HUES64 (cell line): ENCODE results near the gene YPEL3.
A peak's percentile ranks its signal among the peaks of the same experiment; 100 is the strongest.

ENCODE experiments used
- H3K27ac ChIP-seq: 2 replicates; pipeline ENCODE4 v1.7.0; 2013; ENCODE audit warnings: low read depth, low read length, inconsistent platforms
- H3K27me3 ChIP-seq: 2 replicates; pipeline ENCODE4 v1.6.1; 2013; ENCODE audit warnings: mild to moderate bottlenecking, low read length; ENCODE audit not compliant: insufficient read depth
- H3K36me3 ChIP-seq: 2 replicates; pipeline ENCODE4 v1.6.1; 2013; ENCODE audit warnings: mild to moderate bottlenecking, low read length; ENCODE audit not compliant: insufficient read depth
- H3K4me1 ChIP-seq: 2 replicates; pipeline ENCODE4 v1.6.1; 2013; ENCODE audit warnings: mild to moderate bottlenecking, low read length, moderate library complexity; ENCODE audit not compliant: insufficient read depth
- H3K4me3 ChIP-seq: 2 replicates; pipeline ENCODE4 v1.5.1; 2013; ENCODE audit warnings: mild to moderate bottlenecking, low read length, moderate library complexity
- H3K9ac ChIP-seq: 2 replicates; pipeline ENCODE4 v1.6.1; 2013; ENCODE audit warnings: mild to moderate bottlenecking, low read depth, low read length
- H3K9me3 ChIP-seq: 2 replicates; pipeline ENCODE4 v1.6.1; 2013; ENCODE audit warnings: low read depth, low read length; ENCODE audit not compliant: insufficient read depth
- WGBS: fragments of 150-250, 120-280 bp; methylation state at CpG from one replicate; pipeline ENCODE4 v1.1.7; 2013; ENCODE audit warnings: missing lambda C conversion rate; 5-methylcytosine and 5-hydroxymethylcytosine counted together

The YPEL3 gene

GRCh38 chr16:30078744-30079143 lies 17.3 kb downstream of the YPEL3 start:
- 97% methylated on average over 7 of the region's 7 CpGs for WGBS
- H3K36me3 ChIP-seq: peaks cover 59% of the 10 kb centered on the region

GRCh38 chr16:30077656-30078055 lies 18.4 kb downstream of the YPEL3 start:
- Histone ChIP-seq H3K4me3 (0 out of 2 replicates have a peak overlapping the region, but pooled peaks have one; percentile 99), H3K27me3 (no peaks in the 10 kb centered on the region), H3K9me3 (no peaks in the 10 kb centered on the region), H3K36me3 (peaks cover 50% of the 10 kb centered on the region), H3K9ac (no peak overlapping the region), H3K4me1 (peaks cover 3% of the 10 kb centered on the region; the same call in 1 of the 2 replicates), H3K27ac (no peak overlapping the region)
- WGBS: 94% methylated on average over 6 of the region's 6 CpGs

More at GRCh38 chr16:30078744-30079143, 17.3 kb downstream of the YPEL3 start:
- Histone ChIP-seq H3K4me3 (no peak overlapping the region), H3K27ac (no peak overlapping the region), H3K9me3 (no peaks in the 10 kb centered on the region), H3K9ac (no peak overlapping the region), H3K27me3 (no peaks in the 10 kb centered on the region), H3K4me1 (peaks cover 3% of the 10 kb centered on the region; the same call in 1 of the 2 replicates)

- Histone ChIP-seq H3K4me3 (peak overlapping the region; percentile 99), H3K27me3 (no peaks in the 10 kb centered on the region), H3K9me3 (no peaks in the 10 kb centered on the region), H3K9ac (peak overlapping the region; percentile 91), H3K27ac (peak overlapping the region; percentile 71), H3K4me1 (peaks cover 3% of the 10 kb centered on the region; the same call in 1 of the 2 replicates), H3K36me3 (peaks cover 52% of the 10 kb centered on the region)
- whole genome bisulfite sequencing: 5% methylated on average over 33 of the region's 33 CpGs
These were observed 19.7 kb downstream of the YPEL3 start for GRCh38 chr16:30076276-30076791.

GRCh38 chr16:30075503-30076275 lies 20.3 kb downstream of the YPEL3 start, which contains the start of gene PPP4C:
PPP4C (plus strand) TSS chr16:30075994; CDS start chr16:30076378, 384 bp downstream.
- Histone ChIP-seq H3K36me3 (peaks cover 52% of the 10 kb centered on the region), H3K9ac (peak within 1 kb of the TSS; percentile 91), H3K27me3 (no peaks in the 10 kb centered on the region), H3K9me3 (no peaks in the 10 kb centered on the region), H3K4me1 (peaks cover 3% of the 10 kb centered on the region; the same call in 1 of the 2 replicates), H3K27ac (peak within 1 kb of the TSS; percentile 71), H3K4me3 (peak within 1 kb of the TSS; percentile 99)
- 4% methylated on average over 67 of the region's 67 CpGs for whole genome bisulfite sequencing

DNA sequence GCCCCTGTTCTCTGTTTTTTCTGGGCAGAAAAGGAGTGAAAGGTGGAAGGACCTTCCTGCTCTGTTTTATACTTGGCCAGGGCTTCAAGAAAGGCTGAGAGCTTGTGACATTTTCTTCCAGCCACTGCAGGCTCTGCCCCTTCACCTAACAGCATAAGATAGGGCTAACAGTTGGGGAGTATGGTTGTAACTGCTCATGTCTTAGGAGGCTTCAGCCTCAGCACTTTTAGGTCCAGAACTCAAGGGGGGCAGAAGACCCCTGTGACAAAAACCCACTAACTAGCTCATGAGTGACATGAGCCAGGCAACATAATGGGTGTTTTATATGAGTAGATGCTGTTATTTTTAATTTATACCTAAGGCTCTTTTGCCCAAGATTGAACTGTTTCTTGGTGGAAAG lies 25.5 kb downstream of the YPEL3 start:
- no peaks in the 10 kb centered on the region for H3K9me3 ChIP-seq
- peaks cover 60% of the 10 kb centered on the region for H3K36me3 ChIP-seq
- H3K27ac ChIP-seq: no peak overlapping the region
- H3K27me3 ChIP-seq: no peaks in the 10 kb centered on the region
- H3K4me1 ChIP-seq: no peaks in the 10 kb centered on the region
- no peak overlapping the region for H3K4me3 ChIP-seq
- no peak overlapping the region for H3K9ac ChIP-seq

- WGBS: 95% methylated on average over 31 of the region's 31 CpGs
- H3K9ac ChIP-seq: no peak overlapping the region
- no peak overlapping the region for H3K27ac ChIP-seq
- H3K9me3 ChIP-seq: no peaks in the 10 kb centered on the region
- peaks cover 60% of the 10 kb centered on the region for H3K36me3 ChIP-seq
- H3K4me3 ChIP-seq: no peak overlapping the region
- H3K4me1 ChIP-seq: no peaks in the 10 kb centered on the region
- H3K27me3 ChIP-seq: no peaks in the 10 kb centered on the region
These were observed 26.2 kb downstream of the YPEL3 start for GRCh38 chr16:30069611-30070462.

- Histone ChIP-seq H3K36me3 (peaks cover 60% of the 10 kb centered on the region), H3K27ac (no peak overlapping the region), H3K9me3 (no peaks in the 10 kb centered on the region), H3K9ac (no peak overlapping the region), H3K27me3 (no peaks in the 10 kb centered on the region), H3K4me1 (no peaks in the 10 kb centered on the region), H3K4me3 (no peak overlapping the region)
- WGBS: 94% methylated on average over 17 of the region's 17 CpGs
These were observed 27.0 kb downstream of the YPEL3 start for GRCh38 chr16:30068750-30069610.

DNA sequence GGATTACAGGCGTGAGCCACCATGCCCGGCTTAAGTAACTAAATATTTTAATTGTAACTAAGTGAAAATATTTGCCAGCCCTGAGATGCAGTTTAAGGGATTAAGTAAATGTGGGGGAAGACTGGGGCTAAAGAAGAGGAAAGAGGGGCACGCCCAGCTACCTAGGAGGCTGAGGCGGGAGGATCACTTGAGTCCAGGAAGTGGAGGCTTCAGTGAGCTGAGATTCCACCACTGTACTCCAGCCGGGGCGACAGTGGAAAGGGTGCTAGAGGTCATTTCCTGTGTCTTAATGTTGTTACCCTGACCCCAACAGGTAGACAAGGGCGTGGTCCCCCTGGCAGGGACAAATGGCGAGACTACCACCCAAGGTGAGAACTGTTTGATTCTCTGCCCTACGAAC lies 27.7 kb downstream of the YPEL3 start:
- Histone ChIP-seq H3K27me3 (no peaks in the 10 kb centered on the region), H3K9ac (no peak overlapping the region), H3K4me3 (no peak overlapping the region)

GRCh38 chr16:30067584-30067916 lies 28.5 kb downstream of the YPEL3 start:
- no peak overlapping the region for H3K27ac ChIP-seq
- H3K9me3 ChIP-seq: no peaks in the 10 kb centered on the region
- H3K4me1 ChIP-seq: no peaks in the 10 kb centered on the region
- no peaks in the 10 kb centered on the region for H3K27me3 ChIP-seq
- H3K36me3 ChIP-seq: peaks cover 58% of the 10 kb centered on the region
- WGBS: 97% methylated on average over 6 of the region's 6 CpGs
- no peak overlapping the region for H3K9ac ChIP-seq
- peak overlapping the region; percentile 96; the same call in 1 of the 2 replicates for H3K4me3 ChIP-seq

More for the DNA sequence above, 27.7 kb downstream of the YPEL3 start:
- Histone ChIP-seq H3K36me3 (peaks cover 60% of the 10 kb centered on the region), H3K4me1 (no peaks in the 10 kb centered on the region), H3K9me3 (no peaks in the 10 kb centered on the region), H3K27ac (no peak overlapping the region)
- 96% methylated on average over 8 of the region's 9 CpGs for WGBS

GRCh38 chr16:30066761-30067583 lies 29.0 kb downstream of the YPEL3 start:
- H3K9me3 ChIP-seq: no peaks in the 10 kb centered on the region
- peaks cover 53% of the 10 kb centered on the region for H3K36me3 ChIP-seq
- H3K4me1 ChIP-seq: no peaks in the 10 kb centered on the region
- WGBS: 86% methylated on average over 21 of the region's 21 CpGs
- no peaks in the 10 kb centered on the region for H3K27me3 ChIP-seq
- peak overlapping the region; percentile 96 for H3K4me3 ChIP-seq
- H3K27ac ChIP-seq: peak overlapping the region; percentile 98
- H3K9ac ChIP-seq: peak overlapping the region; percentile 97
